HG03280 (cell line): ENCODE data around the gene NXPH4.

Experiments
- ATAC-seq: cut with Tn5 transposase; IDR thresholded peaks from one replicate; pipeline ENCODE4 v1.9.1; 2021; ENCODE audit warnings: mild to moderate bottlenecking, moderate library complexity; ENCODE audit not compliant: unreplicated experiment

NXPH4 gene

DNA sequence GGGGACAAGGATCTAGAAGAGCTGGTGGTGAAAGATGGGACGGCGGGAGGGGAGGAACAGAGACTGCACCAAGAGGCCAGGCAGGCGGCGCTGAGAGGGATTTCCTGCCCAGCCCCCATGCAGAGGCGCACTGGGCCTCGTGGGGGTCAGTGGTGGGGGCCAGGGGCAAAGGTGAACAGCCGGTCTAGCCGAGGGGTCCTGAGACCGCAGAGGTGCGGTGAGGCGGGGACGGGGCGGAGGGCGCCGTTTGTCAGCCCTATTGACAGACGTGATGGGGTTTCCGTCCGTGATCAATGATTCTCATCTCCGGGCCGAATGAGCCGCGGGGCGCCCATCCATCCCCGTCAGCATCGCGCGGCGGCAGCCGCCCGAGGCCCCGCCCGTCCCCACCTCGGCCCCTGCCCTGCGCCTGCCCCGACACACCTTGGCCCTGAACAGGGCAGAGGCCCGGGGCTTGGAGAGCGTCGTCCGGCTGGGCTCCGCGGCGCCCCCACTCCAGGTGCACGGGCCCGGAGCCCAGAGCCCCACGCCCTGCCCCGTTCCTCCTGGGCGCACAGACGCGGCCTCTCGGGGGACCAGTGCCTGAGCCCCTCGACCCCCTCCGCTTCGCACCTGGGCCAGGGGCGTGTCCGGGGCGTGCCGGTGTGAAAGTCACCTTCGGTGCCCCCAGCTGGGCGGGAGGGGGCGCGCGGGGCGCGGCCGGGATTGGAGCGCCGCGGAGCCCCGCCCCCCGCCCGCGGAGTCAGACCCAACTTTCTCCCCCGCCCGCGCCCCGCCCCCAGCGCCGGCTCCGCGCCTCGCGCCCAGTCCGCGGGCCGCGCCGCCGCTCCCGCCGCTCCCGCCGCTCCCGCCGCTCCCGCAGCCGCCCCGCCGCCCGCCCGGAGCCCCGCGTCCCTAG is at the start of gene NXPH4:
Gene NXPH4 (plus strand): TSS at position 781 of the 898 bp plus-strand sequence. CDS start 176 bp downstream, outside the sequence.
- no peak for ATAC-seq

DNA sequence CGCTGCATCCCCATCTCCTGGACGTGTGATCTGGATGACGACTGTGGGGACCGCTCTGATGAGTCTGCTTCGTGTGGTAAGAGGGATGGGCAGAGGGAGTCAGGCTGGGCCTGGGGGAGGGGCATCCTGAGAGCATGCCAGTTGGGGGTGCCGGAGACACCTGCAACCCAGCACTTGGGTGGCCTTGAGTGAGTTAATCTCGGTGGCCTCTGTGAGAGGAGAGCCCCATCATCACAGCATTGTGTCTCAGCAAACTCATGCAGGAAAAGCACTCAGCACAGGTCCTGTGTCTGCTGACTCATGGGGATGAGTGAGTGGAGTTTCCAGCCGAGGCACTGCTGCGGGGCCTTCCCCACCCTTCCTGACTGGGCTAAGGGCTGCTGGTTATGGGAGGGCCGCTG is 49.6 kb upstream of the NXPH4 start:
- no peak for ATAC-seq

DNA sequence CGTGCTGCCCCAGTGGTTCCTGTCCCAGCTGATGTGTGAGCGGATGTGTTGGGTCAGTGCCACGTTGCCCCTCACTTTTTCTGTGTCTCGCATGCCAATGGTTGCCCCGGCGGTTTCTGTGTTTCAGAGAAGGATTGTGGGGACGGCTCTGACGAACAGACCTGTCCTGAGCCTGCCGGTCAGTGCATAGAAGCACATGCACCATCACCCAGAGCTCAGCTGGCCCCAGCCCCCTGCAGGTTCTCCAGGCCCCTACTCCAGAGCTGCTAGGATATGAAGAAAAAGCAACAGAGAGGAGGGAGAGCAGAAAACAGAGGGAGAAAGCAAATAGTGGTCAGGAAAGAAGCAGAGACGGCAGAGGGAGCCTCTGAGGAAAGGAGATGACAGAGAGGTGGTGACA is 48.5 kb upstream of the NXPH4 start:
- no peak for ATAC-seq

DNA sequence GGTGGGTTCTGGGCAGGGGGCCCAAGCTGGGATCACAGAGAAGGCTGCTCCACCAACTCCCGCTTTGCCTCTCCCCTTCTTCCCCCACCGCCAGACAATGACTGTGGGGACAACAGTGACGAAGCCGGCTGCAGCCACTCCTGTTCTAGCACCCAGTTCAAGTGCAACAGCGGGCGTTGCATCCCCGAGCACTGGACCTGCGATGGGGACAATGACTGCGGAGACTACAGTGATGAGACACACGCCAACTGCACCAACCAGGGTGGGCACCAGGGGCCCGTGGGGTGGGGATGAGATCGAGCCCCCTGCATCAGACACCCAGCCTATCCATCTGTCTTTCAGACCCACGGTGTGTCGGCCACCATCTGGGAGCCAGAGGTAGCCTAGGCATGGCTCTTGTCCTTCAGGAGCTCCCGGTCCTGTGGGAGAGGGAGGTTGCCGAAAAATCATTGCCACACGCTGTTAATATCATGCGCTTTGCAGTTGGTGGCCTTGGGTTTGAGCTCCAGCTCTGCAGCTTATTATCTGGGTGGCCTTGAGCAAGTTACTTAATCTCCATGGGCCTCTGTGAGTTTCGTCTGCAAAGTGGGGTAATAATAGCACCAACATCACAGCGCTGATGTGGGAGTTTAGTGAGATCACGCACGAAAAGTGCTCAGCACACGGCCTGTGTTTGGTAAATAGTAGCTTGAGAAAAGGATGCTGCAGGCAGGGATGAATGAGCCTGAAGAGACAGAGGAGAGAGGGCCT is 47.4 kb upstream of the NXPH4 start:
- ATAC-seq: no peak

DNA sequence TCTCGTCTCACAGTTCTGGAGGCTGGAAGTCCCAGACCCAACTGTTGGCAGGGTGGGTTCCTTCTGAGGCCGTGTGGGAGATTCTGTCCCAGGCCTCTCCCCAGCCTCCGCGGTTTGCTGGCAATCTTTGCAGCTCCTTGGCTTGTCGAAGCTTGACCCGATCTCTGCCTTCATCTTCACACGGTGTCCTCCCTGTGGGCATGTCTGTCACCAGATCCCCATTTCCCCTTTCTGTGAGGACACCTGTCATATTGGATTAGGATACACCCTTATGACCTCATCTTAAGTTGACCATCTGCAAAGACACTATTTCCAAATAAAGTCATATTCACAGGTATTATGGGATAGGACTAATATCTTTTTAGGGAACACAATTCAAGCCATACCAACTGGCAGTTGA is 46.6 kb upstream of the NXPH4 start:
- no peak for ATAC-seq

DNA sequence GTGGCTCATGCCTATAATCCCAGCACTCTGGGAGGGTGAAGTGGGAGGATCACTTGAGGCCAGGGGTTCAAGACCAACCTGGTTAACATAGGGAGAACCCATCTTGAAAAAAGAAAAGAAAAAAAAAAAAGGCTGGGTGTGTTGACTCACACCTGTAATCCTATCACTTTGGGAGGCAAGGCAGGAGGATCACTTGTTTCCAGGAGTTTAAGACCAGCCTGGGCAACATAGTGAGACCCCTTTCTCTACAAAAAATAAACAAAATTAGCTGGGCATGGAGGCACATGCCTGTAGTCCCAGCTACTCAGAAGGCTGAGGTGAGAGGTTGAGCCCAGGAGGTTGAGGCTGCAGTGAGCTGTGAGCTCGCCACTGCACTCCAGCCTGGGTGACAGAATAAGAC is 46.2 kb upstream of the NXPH4 start:
- ATAC-seq: no peak

DNA sequence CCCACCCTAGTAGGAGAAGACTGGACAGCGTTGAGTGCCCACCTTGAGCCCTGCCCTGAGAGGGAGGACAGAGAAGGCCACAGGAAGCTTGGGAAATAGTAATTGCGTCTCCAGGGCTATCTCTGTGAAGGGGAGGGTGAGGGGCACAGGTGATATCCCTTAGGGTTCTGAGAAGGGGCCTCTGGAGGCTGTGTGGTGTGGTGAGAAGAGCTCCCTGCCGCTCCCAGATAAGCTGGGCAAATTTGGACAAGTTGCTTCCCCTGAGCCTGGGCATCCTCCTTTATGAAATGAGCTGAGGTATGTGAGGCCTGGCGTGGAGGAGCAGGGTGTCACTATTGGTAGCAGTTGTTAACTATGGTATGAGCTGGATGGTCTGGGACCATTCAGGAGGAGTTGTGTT is 45.7 kb upstream of the NXPH4 start:
- ATAC-seq: no peak

DNA sequence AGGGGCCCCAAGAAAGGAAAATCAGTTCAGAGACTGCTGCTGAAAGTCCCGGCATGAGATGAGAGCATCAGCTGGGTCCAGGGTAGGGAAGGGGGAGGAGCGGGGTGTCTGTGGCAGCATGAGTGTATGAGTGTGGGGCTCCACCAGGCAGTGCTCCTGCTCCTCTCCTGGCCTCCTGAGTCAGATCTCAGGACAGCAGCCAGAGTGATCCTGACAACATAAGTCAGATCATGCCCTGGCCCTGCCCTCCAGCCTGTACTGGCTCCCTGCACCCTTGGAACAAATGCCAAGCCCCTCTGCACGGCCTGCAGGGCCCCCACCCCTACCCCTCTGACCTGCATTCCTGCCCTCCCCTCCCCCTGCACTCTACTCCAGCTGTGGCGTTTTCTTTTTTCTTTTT is 44.9 kb upstream of the NXPH4 start:
- no peak for ATAC-seq

DNA sequence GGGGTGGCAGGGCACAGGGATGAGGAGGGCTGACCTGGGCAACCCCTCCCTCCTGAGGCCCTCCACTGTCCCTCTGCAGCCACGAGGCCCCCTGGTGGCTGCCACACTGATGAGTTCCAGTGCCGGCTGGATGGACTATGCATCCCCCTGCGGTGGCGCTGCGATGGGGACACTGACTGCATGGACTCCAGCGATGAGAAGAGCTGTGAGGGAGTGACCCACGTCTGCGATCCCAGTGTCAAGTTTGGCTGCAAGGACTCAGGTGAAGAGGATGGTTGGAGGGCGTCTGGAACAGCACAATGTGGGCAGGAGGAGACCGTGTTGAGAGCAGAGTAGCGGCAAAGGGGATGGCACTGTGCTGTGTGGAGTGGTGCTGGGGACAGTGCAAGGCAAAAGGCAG is 43.5 kb upstream of the NXPH4 start:
- ATAC-seq: no peak

DNA sequence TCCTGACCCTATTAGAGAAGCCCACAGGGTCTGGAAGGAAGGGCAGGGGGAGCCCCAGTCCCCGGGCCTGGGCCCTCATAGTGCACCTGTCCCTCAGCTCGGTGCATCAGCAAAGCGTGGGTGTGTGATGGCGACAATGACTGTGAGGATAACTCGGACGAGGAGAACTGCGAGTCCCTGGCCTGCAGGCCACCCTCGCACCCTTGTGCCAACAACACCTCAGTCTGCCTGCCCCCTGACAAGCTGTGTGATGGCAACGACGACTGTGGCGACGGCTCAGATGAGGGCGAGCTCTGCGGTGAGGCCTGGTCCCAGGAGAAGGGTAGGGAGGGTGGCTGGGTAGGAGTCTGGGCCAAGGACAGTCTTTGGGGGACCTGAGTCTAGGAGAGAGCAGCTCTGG is 42.9 kb upstream of the NXPH4 start:
- ATAC-seq: no peak

DNA sequence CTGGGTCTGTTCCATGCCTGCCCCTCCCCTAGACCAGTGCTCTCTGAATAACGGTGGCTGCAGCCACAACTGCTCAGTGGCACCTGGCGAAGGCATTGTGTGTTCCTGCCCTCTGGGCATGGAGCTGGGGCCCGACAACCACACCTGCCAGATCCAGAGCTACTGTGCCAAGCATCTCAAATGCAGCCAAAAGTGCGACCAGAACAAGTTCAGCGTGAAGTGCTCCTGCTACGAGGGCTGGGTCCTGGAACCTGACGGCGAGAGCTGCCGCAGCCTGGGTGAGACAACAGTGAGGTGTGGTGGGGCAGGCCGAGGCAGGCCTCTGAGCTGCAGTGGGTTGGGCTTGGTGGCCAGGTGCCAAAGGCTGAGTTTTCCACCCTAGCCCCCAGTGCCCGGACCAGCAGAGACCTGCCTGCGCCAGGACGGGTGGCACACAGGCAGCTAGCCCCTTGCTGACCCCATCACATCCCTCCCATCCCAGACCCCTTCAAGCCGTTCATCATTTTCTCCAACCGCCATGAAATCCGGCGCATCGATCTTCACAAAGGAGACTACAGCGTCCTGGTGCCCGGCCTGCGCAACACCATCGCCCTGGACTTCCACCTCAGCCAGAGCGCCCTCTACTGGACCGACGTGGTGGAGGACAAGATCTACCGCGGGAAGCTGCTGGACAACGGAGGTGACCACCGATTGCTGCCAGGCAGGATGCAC is 41.0 kb upstream of the NXPH4 start:
- no peak for ATAC-seq

DNA sequence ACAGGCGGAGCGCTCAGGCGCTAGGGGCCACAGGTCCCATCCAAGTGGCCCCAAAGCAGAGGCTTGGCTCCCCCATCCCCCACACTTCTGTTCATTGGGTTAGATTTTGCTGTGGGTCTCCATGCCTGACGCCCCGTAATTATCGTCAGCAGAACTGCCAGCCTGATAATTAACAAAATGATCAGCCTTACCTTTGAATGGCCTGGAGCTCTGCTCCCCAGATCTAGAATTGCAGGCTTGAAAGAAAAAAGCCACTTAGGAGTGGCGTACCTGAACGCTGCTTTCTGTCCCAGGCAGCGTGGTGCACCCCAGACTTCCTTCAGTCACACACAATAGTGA is 40.5 kb upstream of the NXPH4 start:
- ATAC-seq: no peak

DNA sequence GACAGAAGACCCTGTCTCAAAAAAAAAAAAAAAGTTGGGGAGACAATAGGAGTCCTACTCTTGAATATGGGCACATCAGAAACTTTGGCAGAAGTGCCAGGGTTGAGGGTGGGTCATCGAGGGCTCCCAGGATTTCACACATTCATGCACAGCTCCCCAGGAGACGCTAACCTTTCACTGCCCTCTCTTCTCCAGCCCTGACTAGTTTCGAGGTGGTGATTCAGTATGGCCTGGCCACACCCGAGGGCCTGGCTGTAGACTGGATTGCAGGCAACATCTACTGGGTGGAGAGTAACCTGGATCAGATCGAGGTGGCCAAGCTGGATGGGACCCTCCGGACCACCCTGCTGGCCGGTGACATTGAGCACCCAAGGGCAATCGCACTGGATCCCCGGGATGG is 39.7 kb upstream of the NXPH4 start:
- no peak for ATAC-seq

DNA sequence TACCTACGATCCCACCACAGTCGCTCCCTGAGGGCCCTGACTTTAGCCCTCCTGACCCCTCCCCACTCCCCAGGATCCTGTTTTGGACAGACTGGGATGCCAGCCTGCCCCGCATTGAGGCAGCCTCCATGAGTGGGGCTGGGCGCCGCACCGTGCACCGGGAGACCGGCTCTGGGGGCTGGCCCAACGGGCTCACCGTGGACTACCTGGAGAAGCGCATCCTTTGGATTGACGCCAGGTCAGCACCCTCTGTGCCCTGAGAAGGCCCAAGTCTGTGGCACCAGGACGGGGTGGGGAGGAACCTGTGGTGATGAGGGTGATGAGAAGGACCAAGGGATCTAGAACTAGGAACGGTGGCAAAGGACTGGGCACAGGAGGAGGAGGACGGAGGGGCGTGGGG is 39.2 kb upstream of the NXPH4 start:
- ATAC-seq: no peak

DNA sequence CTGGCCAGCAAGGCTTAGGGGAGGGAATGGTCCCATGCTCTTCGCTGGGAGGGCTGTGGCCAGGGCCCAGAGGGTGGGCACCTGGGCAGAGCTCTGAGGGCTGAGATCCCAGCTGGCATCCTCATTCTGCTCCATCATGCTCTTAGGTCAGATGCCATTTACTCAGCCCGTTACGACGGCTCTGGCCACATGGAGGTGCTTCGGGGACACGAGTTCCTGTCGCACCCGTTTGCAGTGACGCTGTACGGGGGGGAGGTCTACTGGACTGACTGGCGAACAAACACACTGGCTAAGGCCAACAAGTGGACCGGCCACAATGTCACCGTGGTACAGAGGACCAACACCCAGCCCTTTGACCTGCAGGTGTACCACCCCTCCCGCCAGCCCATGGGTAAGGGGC is 38.4 kb upstream of the NXPH4 start:
- no peak for ATAC-seq

DNA sequence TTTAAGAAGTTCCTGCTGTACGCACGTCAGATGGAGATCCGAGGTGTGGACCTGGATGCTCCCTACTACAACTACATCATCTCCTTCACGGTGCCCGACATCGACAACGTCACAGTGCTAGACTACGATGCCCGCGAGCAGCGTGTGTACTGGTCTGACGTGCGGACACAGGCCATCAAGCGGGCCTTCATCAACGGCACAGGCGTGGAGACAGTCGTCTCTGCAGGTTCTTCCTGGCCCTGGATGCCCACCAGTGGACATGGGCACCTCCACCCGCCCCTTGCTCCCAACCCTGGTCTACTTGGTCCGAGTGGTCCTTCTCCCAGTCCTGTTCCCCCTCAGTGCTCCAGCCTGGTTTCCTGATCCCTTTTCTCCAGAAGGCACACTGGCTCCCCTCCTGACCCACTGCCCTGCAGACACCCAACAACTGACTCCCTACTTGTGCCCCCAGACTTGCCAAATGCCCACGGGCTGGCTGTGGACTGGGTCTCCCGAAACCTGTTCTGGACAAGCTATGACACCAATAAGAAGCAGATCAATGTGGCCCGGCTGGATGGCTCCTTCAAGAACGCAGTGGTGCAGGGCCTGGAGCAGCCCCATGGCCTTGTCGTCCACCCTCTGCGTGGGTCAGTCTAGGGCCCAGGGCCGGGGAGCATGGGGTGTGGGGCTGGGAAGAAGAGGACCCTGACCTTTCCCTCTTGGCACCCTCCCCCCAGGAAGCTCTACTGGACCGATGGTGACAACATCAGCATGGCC is 37.1 kb upstream of the NXPH4 start:
- ATAC-seq: no peak

DNA sequence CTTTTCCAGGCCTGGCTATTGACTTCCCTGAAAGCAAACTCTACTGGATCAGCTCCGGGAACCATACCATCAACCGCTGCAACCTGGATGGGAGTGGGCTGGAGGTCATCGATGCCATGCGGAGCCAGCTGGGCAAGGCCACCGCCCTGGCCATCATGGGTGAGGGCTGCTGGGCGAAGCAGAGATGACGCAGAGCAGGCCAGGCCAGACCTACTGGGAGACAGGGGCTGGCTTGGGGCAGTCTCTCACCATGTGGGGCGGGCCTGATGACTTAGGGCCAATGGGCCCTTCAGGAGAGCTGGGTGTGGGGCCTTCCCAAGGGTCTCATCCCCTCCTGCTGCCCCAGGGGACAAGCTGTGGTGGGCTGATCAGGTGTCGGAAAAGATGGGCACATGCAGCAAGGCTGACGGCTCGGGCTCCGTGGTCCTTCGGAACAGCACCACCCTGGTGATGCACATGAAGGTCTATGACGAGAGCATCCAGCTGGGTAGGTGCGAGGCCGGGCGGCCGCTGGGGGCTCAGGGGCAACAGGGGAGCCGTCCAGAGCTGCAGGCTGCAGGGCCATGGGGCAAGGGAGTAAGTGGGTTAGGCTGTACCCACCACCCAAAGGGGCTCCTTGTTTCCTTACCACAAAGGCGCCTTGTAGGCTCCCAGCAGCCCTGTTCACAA is 36.1 kb upstream of the NXPH4 start:
- ATAC-seq: no peak

DNA sequence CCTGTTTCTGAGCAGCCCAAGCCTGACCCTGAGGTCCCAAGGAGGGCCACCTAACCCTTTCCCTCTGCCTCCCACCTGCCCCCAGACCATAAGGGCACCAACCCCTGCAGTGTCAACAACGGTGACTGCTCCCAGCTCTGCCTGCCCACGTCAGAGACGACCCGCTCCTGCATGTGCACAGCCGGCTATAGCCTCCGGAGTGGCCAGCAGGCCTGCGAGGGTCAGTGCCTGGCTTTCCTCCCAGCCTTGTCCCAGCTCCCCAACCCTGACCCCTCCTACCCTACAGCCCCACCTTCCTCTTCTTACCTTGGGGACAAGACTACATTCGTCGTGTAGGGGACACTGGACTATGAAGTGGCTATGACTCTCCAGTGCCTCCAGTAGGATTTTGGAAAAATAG is 35.5 kb upstream of the NXPH4 start:
- ATAC-seq: no peak

DNA sequence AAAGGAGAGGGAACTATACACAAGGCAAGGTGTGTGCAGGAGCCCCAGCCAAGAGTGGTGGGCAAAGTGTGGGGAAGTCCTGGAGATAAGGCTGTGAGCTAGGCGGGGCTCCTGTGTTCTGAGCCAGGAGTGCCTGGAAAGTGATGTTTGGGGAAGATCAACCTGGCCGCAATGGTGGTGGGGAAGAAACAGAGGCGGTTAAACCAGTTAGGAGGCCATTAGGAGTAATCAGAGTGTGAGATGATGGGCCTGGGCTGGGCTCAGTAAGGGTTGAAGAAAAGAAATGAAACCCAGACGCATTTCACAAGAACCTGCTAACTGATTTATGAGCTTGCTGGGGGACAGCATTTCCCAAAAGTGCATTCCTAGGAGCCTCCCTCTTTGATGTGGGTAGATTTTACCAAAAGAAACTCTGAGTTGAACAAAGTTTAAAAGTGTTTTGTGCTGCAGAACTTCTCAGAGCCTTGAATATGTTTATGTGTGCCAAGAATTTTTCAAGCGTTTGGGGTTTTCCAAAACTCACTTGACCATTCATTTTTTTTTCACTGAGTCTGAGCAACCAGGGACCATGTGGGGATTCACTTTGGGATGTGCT is 34.9 kb upstream of the NXPH4 start:
- no peak for ATAC-seq

DNA sequence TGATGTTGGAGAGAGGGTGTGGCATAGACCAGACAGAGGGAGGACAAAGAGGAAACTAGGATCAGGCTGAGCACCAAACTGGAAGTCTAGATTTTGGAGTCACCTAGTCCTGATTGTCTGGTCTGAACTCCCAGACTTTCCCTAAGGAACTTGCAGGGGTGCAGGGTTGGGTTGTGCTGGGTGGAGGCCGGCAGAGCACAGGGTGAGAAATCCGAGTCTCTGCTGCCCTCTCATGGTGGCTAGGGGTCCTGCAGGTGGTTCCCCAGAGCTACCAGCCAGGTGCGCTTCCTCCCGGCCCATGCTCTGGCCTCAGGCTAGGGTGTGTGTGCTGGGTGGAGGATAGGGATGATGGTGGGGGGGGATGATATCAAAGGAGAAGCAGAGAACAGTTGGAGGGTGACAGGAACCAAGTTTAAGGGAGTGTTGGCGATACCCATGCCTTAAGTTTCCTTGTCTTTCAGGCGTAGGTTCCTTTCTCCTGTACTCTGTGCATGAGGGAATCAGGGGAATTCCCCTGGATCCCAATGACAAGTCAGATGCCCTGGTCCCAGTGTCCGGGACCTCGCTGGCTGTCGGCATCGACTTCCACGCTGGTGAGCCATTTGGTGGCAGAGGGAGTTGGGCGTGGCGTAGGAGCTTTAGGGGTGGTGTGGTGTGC is 33.5 kb upstream of the NXPH4 start:
- ATAC-seq: peak; percentile 78
